ENCODE measurements around the gene GABRG3. TPM values are rescaled to one million over a fixed set of nuclear protein-coding genes. Genes with fewer than 3 reads are reported as not detected.

GABRG3 gene
- total and polyA plus RNA-seq, 10 of the 15 experiments (the other 5 are each of a cell fraction or from before 2014, with no cell fraction given) = 0.15 TPM; not detected in 9

GRCh38 chr15:27220199-27220598 lies 249.2 kb downstream of the GABRG3 start (continued):
- TF ChIP-seq, protein P1, sequence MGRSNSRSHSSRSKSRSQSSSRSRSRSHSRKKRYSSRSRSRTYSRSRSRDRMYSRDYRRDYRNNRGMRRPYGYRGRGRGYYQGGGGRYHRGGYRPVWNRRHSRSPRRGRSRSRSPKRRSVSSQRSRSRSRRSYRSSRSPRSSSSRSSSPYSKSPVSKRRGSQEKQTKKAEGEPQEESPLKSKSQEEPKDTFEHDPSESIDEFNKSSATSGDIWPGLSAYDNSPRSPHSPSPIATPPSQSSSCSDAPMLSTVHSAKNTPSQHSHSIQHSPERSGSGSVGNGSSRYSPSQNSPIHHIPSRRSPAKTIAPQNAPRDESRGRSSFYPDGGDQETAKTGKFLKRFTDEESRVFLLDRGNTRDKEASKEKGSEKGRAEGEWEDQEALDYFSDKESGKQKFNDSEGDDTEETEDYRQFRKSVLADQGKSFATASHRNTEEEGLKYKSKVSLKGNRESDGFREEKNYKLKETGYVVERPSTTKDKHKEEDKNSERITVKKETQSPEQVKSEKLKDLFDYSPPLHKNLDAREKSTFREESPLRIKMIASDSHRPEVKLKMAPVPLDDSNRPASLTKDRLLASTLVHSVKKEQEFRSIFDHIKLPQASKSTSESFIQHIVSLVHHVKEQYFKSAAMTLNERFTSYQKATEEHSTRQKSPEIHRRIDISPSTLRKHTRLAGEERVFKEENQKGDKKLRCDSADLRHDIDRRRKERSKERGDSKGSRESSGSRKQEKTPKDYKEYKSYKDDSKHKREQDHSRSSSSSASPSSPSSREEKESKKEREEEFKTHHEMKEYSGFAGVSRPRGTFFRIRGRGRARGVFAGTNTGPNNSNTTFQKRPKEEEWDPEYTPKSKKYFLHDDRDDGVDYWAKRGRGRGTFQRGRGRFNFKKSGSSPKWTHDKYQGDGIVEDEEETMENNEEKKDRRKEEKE (IDR thresholded peaks at IDR 0.05) = no peak
- TF ChIP-seq SRF (IDR thresholded peaks at IDR 0.05; ENCODE audit: low read depth in 2 of 2, low read length in 2 of 2) (no peak), GABPA (IDR thresholded peaks at IDR 0.05; ENCODE audit: low read depth) (no peak)

- no peak for FAIRE-seq
- ATAC-seq = no peak
- ChIA-PET CTCF (no interaction called here), RAD21 (ENCODE audit: unreplicated experiment) (no interaction called here), POLR2A (no interaction called here), SMC1A (ENCODE audit: uncharacterized antibody, unreplicated experiment) (no interaction called here)
- H3K27ac ChIP-seq (ENCODE audit: control insufficient read depth, insufficient read depth) = no peak overlapping the region
- no peaks in the 10 kb centered on the region for H3K36me3 ChIP-seq (ENCODE audit: control insufficient read depth in 2 of 2, insufficient read depth in 2 of 2, low read length in 1 of 2)
- no peaks in the 10 kb centered on the region for H3K79me2 ChIP-seq (ENCODE audit: control insufficient read depth, insufficient read depth, low read length)
- TF ChIP-seq ZSCAN29 (IDR thresholded peaks at IDR 0.05) (no peak), ZNF207 (IDR thresholded peaks at IDR 0.05; ENCODE audit: borderline replicate concordance) (no peak), ATF2 (IDR thresholded peaks at IDR 0.05; ENCODE audit: low read length) (no peak), WRNIP1 (IDR thresholded peaks at IDR 0.05; ENCODE audit: borderline replicate concordance, low read depth, low read length) (no peak), TARDBP (IDR thresholded peaks at IDR 0.05; ENCODE audit: borderline replicate concordance) (no peak), ASH2L (IDR thresholded peaks at IDR 0.05; ENCODE audit: borderline replicate concordance, low read depth) (no peak), MTA2 (IDR thresholded peaks at IDR 0.05; ENCODE audit: low read depth) (no peak), CBX5 (IDR thresholded peaks at IDR 0.05; ENCODE audit: low read depth) (no peak), MYC (IDR thresholded peaks at IDR 0.05; ENCODE audit: insufficient read depth, insufficient read length, insufficient replicate concordance, low read length, severe bottlenecking) (no peak)
- intact Hi-C loops (cut with micrococcal nuclease; ENCODE audit: unreplicated experiment) (no loop called here), in situ Hi-C loops (cut with MboI) (no loop called here)
- no peak overlapping the region for H3K4me2 ChIP-seq (ENCODE audit: control insufficient read depth, insufficient read depth)
- WGBS (ENCODE audit: insufficient coverage, insufficient replicate concordance, low lambda C conversion rate, missing lambda C conversion rate) = 0% methylated on average over 4 of the region's 4 CpGs
- H3K27me3 ChIP-seq (replicated peaks in 1 of 2; ENCODE audit: control insufficient read depth in 2 of 2, insufficient read depth in 2 of 2, low read length in 1 of 2) = no peaks in the 10 kb centered on the region
- H2AFZ ChIP-seq (ENCODE audit: control insufficient read depth, low read depth, low read length) = no peak overlapping the region
- DNase-seq (ENCODE audit: low read depth, low spot score) = no peak
- no peaks in the 10 kb centered on the region for H3K4me1 ChIP-seq (ENCODE audit: control insufficient read depth, insufficient read depth, low read length)
- no peaks in the 10 kb centered on the region for H4K20me1 ChIP-seq (ENCODE audit: control insufficient read depth, insufficient read depth)
- H3K9me3 ChIP-seq (replicated peaks; ENCODE audit: control insufficient read depth, insufficient read depth, low read length) = peaks cover 5% of the 10 kb centered on the region; the same call in 1 of the 3 replicates
- no peak overlapping the region for H3K9ac ChIP-seq (ENCODE audit: control insufficient read depth, insufficient read depth, low read length)
- no TSS peak for BruUV-seq (replicated peaks)
- H3K4me3 ChIP-seq = no peak overlapping the region
These were observed 251.5 kb downstream of the GABRG3 start for GRCh38 chr15:27222479-27222878.
